Right renal pelvis (tissue), 4 donors: Measurements from ENCODE around the gene CYP2W1. TPM values are rescaled to one million over a fixed set of nuclear protein-coding genes. Genes with fewer than 3 reads are reported as not detected.
"Not testable (repeated sequence)": the region's sequence is repeated elsewhere in the genome, so short reads cannot be mapped to it uniquely, and the experiment has no call there.

Experiments
- DNase-seq, 4 donors: peaks; one replicate each; pipeline ENCODE4 v3.0.0-alpha.2; 2013; ENCODE audit warnings: low read depth in 4 of 4, low spot score in 3 of 4, missing footprints in 1 of 4
- polyA plus RNA-seq, 4 donors: library from polyadenylated mRNA; unstranded; fragments of 120-200 nt; gene quantifications; one replicate each; pipeline ENCODE4 v1.2.1, GENCODE V29; 2013; ENCODE audit not compliant: insufficient read length in 4 of 4

CYP2W1 gene
- polyA plus RNA-seq, 4 donors, result 1.2 to 4.0 (median 2.5) TPM

GRCh38 chr7:994592-995308 lies 11.8 kb downstream of the CYP2W1 start:
- no peak for DNase-seq

- DNase-seq, result no peak
Observed at GRCh38 chr7:995571-995970, 12.6 kb downstream of the CYP2W1 start.

- DNase-seq, result no peak
Observed at GRCh38 chr7:996079-996872, 13.3 kb downstream of the CYP2W1 start.

- no peak for DNase-seq
Observed at GRCh38 chr7:997404-998395, 14.7 kb downstream of the CYP2W1 start.

GRCh38 chr7:999149-999879 lies 16.3 kb downstream of the CYP2W1 start:
- no peak for DNase-seq

GRCh38 chr7:999941-1000935 lies 17.3 kb downstream of the CYP2W1 start:
- no peak for DNase-seq

GRCh38 chr7:1001069-1001770 lies 18.2 kb downstream of the CYP2W1 start:
- not testable (repeated sequence) for DNase-seq

GRCh38 chr7:1002026-1002425 lies 19.0 kb downstream of the CYP2W1 start:
- DNase-seq, result not testable (repeated sequence)

- not testable (repeated sequence) for DNase-seq
Observed at GRCh38 chr7:1002445-1002844, 19.5 kb downstream of the CYP2W1 start.

- no peak for DNase-seq
Observed at GRCh38 chr7:1004018-1004852, 21.3 kb downstream of the CYP2W1 start.

- no peak for DNase-seq
Observed at GRCh38 chr7:1005303-1005702, 22.3 kb downstream of the CYP2W1 start.

- no peak for DNase-seq
Observed at GRCh38 chr7:1007901-1008300, 24.9 kb downstream of the CYP2W1 start.

GRCh38 chr7:1008733-1009363 lies 25.9 kb downstream of the CYP2W1 start:
- DNase-seq, result no peak

- DNase-seq, result no peak
Observed at GRCh38 chr7:1009747-1010146, 26.8 kb downstream of the CYP2W1 start.

- DNase-seq, result no peak
Observed at GRCh38 chr7:1010226-1010625, 27.2 kb downstream of the CYP2W1 start.

- DNase-seq, result no peak
Observed at GRCh38 chr7:1011297-1012003, 28.5 kb downstream of the CYP2W1 start.
